Stromal cell of bone marrow (primary cell): Measurements from ENCODE around the gene FGF12.
"Not testable (repeated sequence)": the region's sequence is repeated elsewhere in the genome, so short reads cannot be mapped to it uniquely, and the experiment has no call there.

Experiments used
- DNase-seq: peaks from one replicate; pipeline ENCODE4 v3.0.0-alpha.2; 2012; ENCODE audit warnings: low read depth

FGF12 gene

DNA sequence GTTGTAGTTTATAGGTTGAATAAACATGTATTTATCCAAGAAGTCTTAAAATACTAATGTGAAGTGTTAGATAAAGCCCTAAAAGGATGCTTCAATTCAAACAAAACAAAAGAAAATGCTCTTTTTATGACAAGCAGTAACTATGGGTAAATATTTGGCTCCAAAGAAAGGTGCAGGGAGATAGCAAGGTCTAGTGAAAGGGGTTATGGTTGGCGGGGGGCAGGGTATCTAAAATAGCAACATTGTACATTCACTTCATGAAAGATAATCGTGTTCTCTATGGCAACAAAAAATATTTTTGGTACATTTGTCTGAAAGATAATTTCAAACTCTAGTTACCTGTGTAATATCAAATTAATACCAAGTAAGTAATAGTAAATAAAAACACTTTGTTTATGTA, 149.5 kb downstream of the FGF12 start:
- DNase-seq = no peak

DNA sequence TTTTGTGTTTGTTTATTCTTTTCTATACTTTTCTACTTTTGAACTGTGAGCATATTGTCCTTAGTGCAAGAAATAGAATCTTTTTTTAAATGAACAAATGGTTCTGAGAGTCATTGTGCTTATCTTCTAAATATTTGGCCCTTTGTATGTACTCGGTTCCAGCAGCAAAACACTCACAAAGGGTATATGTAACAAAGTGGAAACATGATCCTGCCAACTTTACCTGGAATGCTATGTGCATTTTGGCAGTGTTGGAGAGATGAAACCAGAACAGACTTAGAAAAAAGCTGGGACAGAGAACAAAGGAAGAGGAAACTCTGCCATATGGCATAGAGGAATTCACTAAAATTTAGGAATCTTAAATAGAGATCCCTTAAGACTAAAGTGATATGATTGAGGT, 150.1 kb downstream of the FGF12 start:
- no peak for DNase-seq

- not testable (repeated sequence) for DNase-seq
These were observed 150.6 kb downstream of the FGF12 start for GRCh38 chr3:192576704-192577103.

- DNase-seq = no peak
These were observed 151.3 kb downstream of the FGF12 start for GRCh38 chr3:192575879-192576506.

GRCh38 chr3:192573240-192573639, 154.1 kb downstream of the FGF12 start:
- DNase-seq = no peak

DNA sequence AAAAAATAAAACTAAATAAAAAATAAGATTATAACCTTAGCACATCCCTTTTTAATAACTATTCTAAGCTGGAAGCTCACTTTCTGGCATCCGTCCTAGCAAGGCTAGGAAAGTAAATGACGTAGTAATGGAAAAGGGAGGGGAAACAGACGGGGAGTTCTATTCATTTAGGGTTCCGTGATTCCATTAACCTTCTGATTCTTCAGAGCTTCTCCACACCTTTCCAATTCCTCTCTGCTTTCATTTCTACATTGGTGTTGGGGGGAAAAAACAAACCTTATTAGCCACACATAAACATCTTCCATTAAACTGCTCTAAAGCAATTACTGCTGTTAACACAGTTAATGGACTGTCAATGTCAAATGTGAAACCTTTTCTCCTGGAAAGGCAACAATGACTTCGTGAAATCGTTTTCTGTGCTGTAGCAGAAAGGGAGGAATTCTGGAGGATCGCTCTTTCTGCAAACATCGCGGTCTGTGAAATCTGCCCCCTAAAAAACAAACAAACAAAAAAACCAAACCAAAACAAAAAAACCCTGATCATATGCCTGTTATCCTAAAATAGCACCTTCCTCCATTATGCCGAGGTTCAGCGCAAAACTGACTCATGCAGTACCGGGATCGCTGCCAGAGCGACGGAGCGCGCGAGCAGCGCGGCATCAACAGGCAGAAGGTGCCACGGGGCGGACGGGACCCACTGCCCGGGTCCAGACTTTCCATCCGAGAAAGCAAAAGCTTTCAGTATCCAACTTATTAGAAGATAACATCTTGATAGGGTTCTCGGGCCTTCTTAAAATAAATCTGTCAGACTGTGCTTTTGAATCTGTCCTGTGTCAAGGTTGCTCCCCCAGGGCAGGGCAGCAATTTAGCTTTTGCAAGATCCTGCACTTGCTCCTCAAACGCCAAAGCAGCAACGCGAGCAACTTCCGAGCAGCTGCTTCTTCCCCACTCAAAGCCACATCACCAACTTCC, 156.2 kb downstream of the FGF12 start:
- peak; percentile 11 for DNase-seq

DNA sequence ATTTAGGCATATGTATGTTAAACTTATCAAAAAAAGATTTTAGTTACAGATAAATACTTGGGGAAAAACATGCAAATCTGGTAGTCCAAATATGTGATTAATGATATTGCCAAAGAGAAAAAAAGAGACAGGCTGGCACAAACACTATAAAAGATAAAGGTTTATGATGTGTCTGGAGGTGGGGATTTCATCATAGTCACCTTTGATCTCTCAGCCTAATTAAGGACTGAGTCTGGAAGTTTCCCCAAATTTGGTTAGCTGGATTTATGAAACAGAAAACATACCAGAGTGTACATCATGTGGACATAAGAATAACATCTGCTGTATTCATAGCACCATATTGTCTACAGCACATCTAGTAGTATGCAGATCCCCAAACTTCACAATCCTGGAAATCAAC, 157.0 kb downstream of the FGF12 start:
- no peak for DNase-seq

- DNase-seq = peak; percentile 70
These were observed 160.5 kb downstream of the FGF12 start for GRCh38 chr3:192566706-192567290.

DNA sequence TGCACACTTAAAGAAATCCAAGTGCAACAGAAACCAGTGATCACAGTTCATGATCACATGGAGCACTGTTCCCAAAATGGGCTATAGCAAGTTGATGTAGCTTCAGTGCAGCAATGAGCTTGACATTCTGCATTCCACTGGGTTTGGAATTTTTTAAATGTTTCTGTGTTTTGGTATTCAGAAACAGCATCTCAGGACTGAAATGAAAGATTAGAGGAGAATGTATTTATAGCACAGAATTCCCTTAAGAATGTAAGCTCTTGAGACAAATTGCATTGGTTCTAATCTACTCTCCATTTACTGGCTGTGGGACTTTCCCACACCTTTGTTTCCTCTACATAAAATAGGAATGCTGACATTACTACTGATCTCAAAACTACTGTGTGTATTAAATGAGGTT, 162.7 kb downstream of the FGF12 start:
- no peak for DNase-seq

- no peak for DNase-seq
These were observed 163.9 kb downstream of the FGF12 start for GRCh38 chr3:192563417-192563816.

DNA sequence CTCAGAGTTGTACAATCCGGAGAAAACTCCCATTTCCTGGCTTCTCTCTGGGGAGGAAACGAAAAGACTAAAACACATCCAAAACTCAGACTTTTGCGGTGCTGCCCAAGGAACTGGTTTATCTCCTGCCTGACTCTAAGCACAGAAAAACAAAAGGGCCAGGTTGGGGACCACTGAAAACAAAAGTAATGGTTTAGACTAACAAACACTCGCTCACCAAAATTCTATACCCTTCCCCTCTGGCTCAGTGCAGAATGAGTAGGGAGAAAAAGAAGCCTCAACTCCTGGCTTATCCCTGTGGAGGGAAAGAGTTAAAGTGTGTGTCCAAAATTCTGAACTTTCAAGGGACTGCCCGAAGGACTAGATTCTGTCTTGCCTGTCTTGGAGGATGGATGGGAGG, 173.6 kb downstream of the FGF12 start:
- DNase-seq = no peak

GRCh38 chr3:192550356-192550755, 177.0 kb downstream of the FGF12 start:
- DNase-seq = no peak

GRCh38 chr3:192545333-192545732, 182.0 kb downstream of the FGF12 start:
- no peak for DNase-seq

- DNase-seq = no peak
These were observed 184.2 kb downstream of the FGF12 start for GRCh38 chr3:192543163-192543562.

GRCh38 chr3:192516820-192517219, 210.5 kb downstream of the FGF12 start:
- DNase-seq = no peak

GRCh38 chr3:192515664-192516045, 211.7 kb downstream of the FGF12 start:
- no peak for DNase-seq

DNA sequence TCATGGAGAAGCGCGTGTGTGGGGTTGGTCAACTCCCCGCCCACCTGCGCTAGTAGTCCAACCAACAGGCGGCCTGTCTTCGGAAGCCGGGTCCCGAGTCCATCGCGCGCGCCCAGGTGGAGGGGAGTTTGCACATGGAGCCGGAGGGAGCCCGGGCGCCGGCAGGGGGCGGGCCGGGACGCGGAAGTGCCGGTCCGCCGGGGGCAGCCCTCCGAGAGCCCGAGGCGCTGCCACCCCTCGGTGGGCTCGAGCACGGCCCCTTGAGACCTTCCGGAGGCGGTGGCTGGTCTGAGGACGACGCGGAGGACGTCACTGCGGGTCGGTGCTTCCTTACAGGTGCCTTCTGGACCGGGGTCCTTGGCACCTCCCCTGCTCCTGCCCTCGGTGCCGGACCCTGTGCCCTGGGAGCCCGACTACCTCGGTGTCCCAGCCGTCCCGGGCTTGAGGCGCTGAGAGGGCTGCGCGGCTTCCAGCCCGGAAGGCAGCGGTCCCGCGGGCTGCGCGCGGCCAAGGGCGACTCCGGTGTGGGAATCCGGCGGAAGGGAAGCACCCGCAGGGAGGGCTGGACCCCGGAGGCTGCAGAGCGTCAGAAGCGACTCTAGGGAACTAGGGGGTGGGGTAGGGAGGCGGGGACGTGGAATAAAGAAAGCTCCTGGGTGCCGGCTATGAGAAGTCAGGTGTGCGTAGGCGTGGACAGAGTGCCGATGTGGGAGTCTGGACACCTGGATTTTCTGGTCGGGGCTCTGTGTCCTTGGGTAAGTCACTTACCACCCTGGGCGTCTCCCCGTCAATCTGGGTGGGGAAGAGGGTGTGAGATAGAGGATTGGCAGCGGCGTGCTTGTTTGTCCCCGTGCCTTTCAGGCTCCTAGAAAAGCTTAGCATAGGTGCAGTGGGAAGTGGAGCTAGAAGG, 212.3 kb downstream of the FGF12 start:
- no peak for DNase-seq

DNA sequence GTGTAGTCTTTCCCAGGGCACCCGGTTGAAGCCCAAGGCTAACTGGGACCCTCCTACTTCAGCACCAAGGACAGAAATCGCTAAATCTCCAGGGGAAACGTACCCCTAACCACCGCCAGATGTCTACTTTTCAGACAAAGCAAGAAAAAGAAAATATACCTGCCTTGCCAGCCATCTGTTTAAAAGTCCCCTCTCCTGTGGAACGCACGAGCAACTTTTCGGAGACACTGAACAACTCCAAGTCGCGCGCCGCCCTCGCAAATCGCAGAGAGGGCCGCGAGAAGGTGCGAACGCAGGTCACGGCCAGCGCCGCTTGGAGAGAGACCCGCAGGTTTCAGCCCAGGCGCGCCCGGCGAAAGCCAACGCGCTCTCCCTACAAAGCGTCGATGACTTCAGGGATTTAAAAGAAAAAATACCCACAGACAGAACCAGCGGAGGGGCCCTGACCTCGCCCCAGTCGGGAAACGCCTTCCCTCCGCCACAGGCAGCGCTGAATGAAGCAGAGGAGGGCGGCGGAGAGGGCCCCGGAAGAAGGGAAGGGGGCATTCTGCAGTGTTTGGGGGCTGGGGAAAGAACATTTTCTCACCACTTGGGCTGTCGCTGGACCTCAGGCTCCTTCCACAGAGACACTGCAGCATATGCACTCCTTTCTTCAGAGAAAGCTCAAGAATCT, 213.1 kb downstream of the FGF12 start:
- DNase-seq = no peak

DNA sequence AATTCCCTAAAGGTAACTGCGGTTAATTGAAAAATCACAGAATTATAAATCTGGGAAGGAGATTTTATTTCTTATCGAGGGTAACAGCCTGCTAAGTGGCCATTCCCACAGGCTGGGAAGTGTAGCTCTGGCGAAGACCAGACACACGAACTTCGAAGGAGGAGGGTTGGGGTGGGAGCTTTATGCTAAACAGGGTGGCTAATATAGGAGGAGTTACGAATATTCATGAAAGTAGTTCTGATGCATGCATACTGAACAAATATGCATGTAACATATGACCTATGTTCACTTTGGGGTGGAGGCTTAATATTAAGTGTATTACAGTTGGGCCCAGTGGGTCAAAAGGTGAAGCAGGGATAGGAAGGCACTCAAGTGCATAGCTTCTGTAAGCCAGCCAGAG, 221.6 kb downstream of the FGF12 start:
- no peak for DNase-seq

GRCh38 chr3:192501401-192501800, 225.9 kb downstream of the FGF12 start:
- DNase-seq = no peak

DNA sequence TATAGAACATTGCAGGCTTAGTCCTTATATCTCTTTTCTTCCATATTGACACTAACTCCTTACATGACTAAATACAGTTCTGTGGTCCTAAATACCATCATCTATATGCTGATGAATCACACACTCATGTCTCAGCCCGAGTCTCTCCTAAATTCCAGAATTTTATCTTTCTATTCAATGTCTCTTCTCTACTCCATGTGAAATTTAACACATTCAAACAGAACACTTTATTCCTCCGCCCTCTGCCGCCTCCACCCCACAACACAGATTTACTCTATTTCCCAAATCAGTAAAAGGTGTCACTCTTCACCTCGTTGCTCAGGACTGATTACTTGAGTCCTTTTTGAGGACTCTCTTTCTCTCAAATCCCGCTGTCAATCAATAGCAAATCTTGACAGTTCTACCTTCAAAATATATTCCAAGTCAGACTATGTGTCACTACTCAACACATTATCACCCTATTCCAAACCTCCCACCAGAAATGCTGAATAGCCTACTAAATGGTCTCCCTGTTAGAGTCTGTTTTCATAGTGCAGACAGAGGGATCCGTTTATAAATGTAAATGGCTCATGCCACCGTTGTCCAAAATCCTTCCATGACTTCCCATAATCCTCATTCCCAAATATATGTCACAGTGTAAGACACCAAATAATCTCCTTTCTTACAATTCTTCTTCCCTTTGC, 230.3 kb downstream of the FGF12 start:
- DNase-seq = no peak
